ENCODE results near the gene DKK3.

The DKK3 gene

GRCh38 chr11:12029738-12030363 is 21.4 kb upstream of the DKK3 start:
- DNase-seq, result no peak

DNA sequence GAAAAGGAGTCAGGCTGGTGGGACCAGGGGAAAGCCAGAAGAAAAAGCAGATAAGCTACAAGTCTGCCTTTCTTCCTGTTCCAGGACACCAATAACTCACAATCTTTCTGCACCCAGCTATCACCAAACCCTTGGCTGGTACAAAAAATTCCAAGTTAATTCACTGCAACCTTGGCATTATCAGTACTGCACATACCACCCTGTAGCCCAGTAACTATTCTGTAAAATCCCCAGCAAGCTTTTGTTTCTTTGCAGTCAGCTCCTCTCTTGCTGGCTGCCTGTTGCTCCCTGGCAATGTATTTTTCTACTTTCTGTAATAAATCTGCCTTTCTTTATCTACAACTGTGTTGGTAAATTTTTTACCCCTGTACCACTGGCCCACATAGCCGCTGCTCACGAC is 20.7 kb upstream of the DKK3 start:
- no peak for DNase-seq

DNA sequence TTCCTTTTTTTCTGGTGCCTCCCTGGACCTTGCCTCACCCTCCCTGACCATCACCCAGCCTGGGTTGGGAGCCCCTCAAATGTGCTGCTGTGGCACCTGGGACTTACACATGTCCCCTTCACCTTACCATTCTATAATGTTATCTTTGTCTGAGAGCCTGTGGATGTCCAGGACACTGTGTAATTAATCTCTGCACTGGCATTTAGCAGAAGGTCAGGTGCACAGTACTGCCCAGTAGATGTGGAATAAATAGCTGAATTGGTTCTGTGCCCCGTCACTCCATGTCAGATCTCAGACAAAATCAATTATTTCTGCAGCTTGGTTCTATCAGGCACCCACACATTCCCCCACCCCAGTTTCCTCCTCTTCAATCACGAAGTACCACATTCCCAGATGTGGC is 19.9 kb upstream of the DKK3 start:
- DNase-seq, result no peak

DNA sequence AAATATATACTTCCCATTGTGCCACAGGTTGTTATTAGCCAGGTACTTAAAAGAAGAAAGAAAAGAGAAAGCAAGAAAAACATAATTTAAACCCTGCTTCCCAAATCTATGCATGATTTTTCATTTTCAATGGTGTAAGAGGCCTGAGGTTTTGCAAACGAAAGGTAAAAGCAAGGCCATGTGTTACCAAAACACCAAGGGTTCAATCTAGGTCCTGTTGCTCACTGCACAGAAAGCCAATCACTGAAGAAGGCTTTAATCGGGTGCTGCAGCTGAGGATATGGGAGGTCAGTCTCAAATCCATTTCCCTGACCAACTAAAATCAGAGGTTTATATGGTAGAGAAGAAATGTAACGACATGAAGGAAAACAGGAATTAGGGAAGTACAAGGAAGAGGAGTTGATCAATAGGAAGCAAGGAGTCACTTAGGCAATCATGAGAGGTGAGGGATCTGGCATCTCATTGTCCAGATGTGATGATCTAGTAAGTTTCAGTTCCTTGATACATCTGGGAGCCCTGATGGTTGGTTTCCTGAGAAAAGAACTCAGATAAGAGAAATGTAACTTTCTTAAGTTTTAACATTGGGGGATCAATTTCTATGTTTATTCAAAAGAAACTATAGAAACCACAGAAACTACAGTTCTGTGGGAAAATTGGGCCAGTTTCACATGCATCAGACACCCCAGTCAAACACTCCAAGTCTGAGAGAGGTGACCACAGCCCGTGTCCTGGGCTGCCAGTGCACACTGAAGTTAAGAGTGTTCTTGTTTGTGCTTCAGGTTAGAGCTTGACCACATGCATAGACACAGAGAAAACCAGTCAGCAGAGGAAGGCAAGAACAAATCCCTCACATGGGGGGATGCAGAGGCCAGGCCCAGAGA is 18.1 kb upstream of the DKK3 start:
- DNase-seq, result no peak

DNA sequence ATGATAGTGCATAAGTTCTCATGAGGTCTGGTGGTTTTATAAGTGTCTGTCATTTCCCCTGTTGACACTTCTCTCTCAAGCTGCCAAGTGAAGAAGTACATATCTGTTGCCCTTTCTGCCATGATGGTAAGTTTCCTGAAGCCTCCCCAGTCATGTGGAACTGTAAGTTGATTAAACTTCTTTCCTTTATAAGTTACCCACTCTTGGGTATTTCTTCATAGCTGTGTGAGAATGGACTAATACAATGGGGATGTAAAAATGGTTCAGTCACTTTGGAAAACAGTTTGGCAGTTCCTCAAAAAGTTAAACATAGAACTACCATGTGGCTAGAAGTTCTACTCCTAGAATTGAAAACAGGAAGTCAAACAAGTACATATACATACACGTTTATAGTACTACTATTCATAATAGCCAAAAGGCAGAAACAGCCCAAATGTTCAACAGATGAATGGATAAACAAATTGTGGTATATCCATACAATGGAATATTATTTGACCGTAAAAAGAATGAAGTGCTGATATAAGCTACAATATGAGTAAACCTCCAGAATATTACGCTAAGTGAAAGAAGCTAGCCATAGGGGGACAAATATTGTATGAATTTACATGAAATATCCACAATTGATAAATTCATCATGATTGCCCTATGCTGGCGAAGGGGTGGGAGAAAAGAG is 16.0 kb upstream of the DKK3 start:
- DNase-seq, result no peak

DNA sequence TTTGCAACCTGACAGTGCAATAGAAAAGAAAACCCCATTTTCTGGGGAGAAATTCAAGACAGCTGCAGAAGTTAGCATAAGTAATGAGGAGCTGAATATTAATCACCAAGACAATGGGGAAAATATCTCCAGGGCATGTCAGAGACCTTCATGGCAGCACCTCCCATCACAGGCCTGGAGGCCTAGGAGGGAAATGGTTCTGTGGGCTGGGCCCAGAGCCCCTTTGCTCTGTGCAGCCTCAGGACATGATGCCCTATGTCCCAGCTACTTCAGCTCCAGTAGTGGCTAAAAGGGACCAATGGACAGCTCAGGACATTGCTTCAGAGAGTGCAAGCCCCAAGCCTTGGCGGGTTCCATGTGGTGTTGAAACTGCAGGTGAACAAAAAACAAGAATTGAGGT is 14.6 kb upstream of the DKK3 start:
- no peak for DNase-seq

DNA sequence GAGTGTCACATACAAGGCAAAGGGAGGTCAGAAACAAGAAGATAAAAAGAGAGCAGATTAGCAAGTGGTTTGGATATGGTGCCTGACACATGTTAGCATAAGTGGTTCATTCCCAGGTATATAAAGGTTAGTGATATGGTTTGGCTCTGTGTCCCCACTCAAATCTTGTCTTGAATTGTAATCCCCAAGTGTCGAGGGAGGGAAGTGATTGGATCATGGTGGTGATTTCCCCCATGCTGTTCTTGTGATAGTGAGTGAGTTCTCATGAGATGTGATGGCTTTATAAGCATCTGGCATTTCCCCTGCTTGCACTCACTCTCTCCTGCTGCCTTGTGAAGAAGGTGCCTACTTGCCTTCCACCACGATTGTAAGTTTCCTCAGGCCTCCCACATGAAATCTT is 12.1 kb upstream of the DKK3 start:
- DNase-seq, result no peak

DNA sequence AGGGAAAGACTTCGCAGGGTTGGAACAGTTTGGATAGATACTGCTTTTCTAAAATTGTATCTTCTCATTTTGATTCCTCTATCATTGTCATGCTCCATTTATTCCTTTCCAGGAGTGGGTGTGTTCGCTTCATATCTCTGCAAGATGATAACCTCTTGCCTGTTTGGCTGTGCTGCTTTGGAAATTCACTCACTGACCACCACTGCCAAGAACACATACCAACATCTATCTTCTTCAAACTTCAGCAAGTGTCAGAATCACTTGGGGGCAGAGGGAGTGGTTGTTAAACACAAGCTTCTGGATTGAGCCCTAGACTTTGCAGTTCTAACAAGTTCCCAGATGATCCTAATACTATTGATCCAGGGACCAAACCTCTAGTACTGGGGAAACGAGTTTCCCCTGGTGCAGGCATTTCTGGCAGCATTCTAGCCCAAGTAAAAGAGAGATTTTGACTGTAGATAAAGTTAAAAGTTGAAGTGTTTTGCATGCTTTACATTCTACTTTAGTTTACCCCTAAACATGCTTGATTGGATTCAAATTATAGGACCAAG is 11.5 kb upstream of the DKK3 start:
- no peak for DNase-seq

- DNase-seq, result no peak
Observed at GRCh38 chr11:12019337-12019736, 10.9 kb upstream of the DKK3 start.

GRCh38 chr11:12017865-12018453 is 9.5 kb upstream of the DKK3 start:
- DNase-seq, result no peak

DNA sequence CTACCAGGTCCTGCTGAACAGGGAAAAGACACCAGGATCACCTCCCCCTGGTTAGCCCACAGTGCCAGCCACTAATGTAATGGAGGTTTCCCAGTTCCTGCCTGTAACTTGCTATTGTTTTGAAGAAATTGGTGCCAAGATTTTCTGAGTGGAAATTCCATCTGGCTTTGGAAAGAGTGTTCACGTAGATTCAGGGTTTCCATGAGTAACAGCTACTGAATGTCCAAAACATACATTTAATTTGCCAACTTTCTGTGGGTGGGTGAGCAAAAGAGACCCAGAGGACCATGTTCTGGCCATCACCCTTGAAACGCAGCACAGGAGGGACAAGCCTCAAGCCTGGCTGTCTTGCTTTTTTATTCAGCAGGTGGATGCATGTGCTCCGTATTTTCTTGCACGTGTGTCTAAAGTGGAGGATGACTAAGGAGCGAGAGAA is 8.8 kb upstream of the DKK3 start:
- DNase-seq, result no peak

GRCh38 chr11:12016246-12016645 is 7.8 kb upstream of the DKK3 start:
- DNase-seq, result no peak

- DNase-seq, result no peak
Observed at GRCh38 chr11:12015486-12015885, 7.1 kb upstream of the DKK3 start.

DNA sequence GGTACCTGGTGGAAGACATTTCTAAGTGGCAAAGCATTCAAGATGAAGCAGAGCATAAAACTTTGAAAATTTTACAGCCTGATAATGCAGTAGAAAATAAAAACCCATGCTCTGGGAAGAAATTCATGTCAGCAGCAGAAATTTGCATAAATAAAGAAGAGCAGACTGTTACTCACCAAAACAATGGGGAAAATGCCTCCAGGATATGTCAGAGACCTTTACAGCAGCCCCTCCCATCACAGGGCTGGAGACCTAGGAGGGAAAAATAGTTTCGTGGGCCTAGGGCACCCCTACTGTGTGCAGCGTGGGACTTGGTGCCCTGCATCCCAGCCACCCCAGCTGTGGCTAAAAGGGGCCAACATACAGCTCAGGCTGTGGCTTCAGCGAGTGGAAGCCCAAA is 5.4 kb upstream of the DKK3 start:
- no peak for DNase-seq

DNA sequence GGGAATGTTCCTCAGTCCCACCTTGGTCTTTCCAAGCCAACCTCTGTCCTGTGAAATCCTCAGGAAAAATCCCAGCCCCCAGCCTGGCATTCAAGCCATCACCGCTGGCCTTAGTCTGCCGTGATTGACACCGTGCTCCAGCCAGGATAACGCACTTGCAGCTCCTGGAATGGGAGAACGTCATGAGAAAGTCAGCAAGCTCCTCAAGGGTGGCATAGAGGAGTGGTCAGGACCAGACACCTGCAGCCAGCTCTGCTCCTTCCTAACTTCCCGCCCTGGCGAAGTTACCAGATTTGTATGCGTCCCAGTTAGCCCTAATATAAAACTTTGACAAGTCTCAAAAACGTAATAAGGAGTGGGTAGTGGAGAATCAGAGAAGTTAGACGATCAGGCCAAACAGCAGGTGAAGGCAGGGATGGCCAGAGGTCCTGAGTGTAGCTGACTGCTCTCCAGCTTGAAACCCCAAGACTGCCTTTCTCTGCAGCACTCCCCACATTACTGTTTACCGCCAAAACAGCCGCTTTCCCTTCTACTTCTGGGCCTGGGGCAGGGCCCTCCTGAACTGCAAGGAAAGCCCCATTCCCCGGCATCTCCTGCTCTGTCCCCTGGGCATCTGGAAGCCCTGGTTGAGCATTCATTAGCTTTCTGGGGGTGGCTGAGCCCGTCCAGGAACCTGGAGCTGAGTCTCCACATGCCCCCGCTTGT is 1.3 kb upstream of the DKK3 start:
- DNase-seq, result no peak

GRCh38 chr11:12008790-12009616 is 577 bp upstream of the DKK3 start:
- no peak for DNase-seq

- no peak for DNase-seq
Observed at GRCh38 chr11:12007230-12007593, 1.2 kb downstream of the DKK3 start.

DNA sequence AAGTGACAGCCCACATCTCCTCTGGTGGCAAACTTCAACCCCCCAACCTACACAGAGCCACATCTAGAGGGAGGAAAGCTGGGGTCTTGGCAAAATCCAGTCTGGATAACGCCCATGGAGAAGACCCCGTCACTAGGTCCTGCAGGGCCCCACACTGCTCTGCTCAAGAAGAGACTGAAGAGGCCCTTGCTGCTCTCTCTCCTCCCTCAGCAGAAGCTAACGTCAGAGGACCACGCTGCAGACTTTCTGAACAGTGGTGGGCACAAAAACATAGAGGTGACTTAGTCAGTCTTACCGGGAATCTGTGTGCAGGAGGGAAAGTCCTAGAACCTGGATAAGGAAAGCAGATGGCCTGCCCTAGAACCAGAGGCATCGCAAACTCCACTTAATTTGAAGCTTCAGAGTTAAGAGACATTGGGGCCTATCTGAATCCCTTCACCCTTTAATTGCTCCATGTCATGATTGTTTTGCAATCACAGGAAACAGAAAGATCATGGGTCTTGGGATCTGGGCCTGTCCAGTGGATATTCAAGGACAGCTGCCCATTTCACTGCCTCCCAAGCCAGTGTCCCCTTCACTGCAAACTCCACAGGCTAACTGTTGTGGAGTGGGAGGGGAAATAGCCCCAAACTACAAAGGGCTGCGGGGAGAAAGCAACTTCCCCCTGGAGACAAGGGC is 1.7 kb downstream of the DKK3 start:
- no peak for DNase-seq

GRCh38 chr11:12005476-12005875 is 3.0 kb downstream of the DKK3 start:
- no peak for DNase-seq

DNA sequence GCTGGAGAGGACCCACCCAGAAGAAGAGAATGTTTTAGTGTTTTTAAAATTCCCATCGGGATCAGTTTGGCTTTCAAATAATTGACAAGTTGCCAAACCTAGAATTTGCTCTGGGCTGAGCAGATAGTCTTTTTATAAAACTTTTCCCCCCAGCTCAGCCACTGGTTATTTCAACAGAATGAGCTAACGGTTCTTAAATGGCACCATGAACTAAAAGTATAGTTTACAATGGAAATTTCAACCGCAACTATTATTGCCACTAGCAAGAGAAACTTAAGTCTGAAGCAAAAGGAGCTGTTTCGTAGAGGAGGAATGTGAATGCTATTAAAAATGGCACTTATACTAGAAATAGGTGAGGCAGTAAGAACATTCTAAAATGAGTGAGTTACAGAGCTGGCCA is 3.4 kb downstream of the DKK3 start:
- no peak for DNase-seq

DNA sequence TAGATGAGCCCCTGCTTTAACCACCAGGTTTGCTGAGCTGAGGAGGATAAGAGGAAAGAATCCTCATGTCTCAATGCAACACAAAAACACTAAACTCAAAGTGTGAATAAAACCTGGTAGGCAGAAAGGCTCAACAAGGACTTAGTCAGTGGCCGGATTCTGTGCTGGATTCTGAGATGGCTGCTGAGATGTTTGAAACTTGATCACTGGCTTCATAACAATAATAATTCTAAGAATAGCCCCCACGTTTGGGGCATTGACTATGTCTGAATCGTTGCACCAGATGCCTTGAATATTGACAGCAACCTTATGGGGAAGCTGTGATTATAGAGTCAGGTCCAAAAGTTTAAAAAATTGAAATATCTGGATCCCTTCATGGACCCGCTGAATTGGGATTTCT is 4.6 kb downstream of the DKK3 start:
- no peak for DNase-seq

All from stimulated activated CD8-positive, alpha-beta memory T cell treated with anti-CD3 and anti-CD28 coated beads, Interleukin-4, amount 100 ng/mL, for 48 hours (primary cell).